Effector CD4-positive, alpha-beta T cell (primary cell): ENCODE results near the gene DPY19L1.
"Not testable (repeated sequence)": the region's sequence is repeated elsewhere in the genome, so short reads cannot be mapped to it uniquely, and the experiment has no call there.

Experiments
- DNase-seq: peaks from one replicate; pipeline ENCODE4 v3.0.0-alpha.2; 2020

Gene DPY19L1

GRCh38 chr7:35032166-35032565 lies 5.1 kb downstream of the DPY19L1 start:
- DNase-seq: no peak

- DNase-seq: no peak
Measured at GRCh38 chr7:35030848-35031247, 6.4 kb downstream of the DPY19L1 start.

- DNase-seq: no peak
Measured at GRCh38 chr7:35029311-35029710, 8.0 kb downstream of the DPY19L1 start.

- no peak for DNase-seq
Measured at GRCh38 chr7:35026150-35026549, 11.1 kb downstream of the DPY19L1 start.

GRCh38 chr7:35025369-35025870 lies 11.9 kb downstream of the DPY19L1 start:
- no peak for DNase-seq

- no peak for DNase-seq
Measured at GRCh38 chr7:35024298-35024697, 13.0 kb downstream of the DPY19L1 start.

GRCh38 chr7:35022725-35023124 lies 14.6 kb downstream of the DPY19L1 start:
- no peak for DNase-seq

- DNase-seq: no peak
Measured at GRCh38 chr7:35021445-35021844, 15.8 kb downstream of the DPY19L1 start.

- no peak for DNase-seq
Measured at GRCh38 chr7:35019801-35020200, 17.5 kb downstream of the DPY19L1 start.

GRCh38 chr7:35019179-35019729 lies 18.0 kb downstream of the DPY19L1 start:
- DNase-seq: no peak

- DNase-seq: no peak
Measured at GRCh38 chr7:35015346-35015859, 21.9 kb downstream of the DPY19L1 start.

- DNase-seq: no peak
Measured at GRCh38 chr7:35012160-35012559, 25.1 kb downstream of the DPY19L1 start.

- no peak for DNase-seq
Measured at GRCh38 chr7:35011085-35011484, 26.2 kb downstream of the DPY19L1 start.

GRCh38 chr7:35007768-35008167 lies 29.5 kb downstream of the DPY19L1 start:
- no peak for DNase-seq

GRCh38 chr7:35004531-35005095 lies 32.7 kb downstream of the DPY19L1 start:
- DNase-seq: no peak

- DNase-seq: no peak
Measured at GRCh38 chr7:35003679-35004303, 33.5 kb downstream of the DPY19L1 start.

GRCh38 chr7:35003177-35003650 lies 34.1 kb downstream of the DPY19L1 start:
- DNase-seq: not testable (repeated sequence)

GRCh38 chr7:34998335-34998734 lies 39.0 kb downstream of the DPY19L1 start:
- not testable (repeated sequence) for DNase-seq

- DNase-seq: not testable (repeated sequence)
Measured at GRCh38 chr7:34996423-34997090, 40.7 kb downstream of the DPY19L1 start.

- DNase-seq: no peak
Measured at GRCh38 chr7:34995757-34996156, 41.5 kb downstream of the DPY19L1 start.

- peak; percentile 6 for DNase-seq
Measured at GRCh38 chr7:34991938-34992840, 45.1 kb downstream of the DPY19L1 start.

- DNase-seq: not testable (repeated sequence)
Measured at GRCh38 chr7:34988442-34989125, 48.7 kb downstream of the DPY19L1 start.
